ELF-1 (cell line): ENCODE results near the gene AGXT.
A peak's percentile ranks its signal among the peaks of the same experiment; 100 is the strongest.

Experiments
- DNase-seq: peaks from one replicate; pipeline ENCODE4 v3.0.0-alpha.2; 2016; ENCODE audit warnings: low read depth, low spot score

The AGXT gene

GRCh38 chr2:240885566-240885965 is 16.9 kb downstream of the AGXT start:
- no peak for DNase-seq

DNA sequence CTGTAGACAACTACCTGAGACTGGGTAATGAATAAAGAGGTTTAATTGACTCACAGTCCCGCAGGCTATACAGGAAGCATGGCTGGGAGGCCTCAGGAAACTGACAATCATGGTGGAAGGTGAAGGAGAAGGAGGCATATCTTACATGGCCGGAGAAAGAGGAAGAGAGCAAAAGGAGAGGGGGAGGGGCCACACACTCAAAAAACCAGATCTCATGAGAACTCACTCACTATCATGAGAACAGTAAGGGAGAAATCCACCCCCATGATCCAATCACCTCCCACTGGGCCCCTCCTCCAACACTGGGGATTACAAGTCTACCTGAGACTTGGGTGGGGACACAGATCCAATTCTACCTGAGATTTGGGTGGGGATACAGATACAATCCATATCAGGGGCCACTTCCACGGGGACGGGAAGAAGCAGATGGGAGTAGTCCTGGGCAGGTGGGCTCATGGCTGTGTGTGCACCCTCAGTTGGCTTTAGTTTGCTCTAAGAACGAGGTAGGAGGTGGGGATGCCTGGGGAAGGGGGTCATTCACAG is 17.5 kb downstream of the AGXT start:
- no peak for DNase-seq

DNA sequence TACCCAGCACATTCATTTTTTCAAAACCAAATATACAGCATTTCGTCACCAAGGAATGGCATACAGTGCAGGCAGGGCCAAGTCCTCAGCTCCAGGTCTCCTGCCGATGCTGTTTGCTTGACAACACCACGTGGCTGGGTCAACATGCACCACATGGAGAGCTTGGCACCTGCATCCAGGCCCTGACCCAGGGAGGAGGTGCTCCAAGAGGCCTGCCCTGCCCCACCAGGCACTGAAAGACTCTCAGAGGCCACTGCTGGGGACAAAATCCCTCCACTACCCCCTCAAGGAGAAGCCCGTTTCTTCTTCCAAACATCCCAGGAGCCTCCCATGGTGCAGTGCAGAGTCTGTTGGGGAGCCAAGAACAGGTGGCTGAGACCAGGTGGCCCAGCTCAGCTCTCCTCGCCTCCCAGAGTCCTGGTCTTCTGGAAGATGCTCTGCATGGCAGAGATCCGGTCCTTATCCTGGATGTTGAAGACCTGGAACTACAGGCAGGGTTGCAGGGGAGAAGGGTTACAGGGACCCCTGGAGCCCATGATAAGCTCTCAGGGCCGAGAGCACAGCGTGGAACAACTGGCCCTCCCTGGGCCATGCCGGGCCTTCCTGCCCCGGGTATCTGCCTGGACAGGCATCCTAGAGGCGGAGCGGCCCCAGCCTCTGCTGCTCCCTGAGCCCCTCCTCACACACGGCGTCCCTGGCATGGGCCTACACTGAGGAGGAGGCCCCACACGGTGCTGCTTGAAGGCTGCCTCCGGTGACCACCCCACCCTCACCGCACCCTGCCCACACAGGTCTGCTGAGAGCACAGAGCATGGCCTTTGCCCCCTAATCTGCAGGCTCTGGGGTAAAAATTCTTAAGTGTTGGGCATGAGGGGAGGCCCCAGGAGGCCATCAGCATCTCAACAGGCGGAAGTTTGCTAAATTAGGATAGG is 18.3 kb downstream of the AGXT start:
- DNase-seq: no peak

DNA sequence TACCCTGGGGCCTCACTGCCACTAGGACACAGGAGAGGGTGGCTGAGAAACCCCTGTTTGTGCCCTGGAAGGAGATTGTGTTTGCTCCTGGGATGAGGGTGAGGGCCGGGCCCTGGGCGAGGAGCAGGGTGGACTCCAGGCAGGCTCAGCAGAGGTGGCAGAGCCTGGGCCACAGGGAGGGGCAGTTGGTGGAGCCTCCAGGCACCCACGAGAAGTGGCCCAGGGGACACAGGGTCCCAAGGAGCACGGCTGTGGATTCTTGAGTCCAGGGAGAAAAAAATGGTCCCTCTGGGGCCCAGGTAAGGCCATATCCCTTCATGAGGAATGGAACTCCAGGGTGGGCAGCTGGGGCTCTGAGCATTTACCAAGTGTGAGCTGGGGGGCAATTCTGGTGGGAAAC is 19.0 kb downstream of the AGXT start:
- no peak for DNase-seq

DNA sequence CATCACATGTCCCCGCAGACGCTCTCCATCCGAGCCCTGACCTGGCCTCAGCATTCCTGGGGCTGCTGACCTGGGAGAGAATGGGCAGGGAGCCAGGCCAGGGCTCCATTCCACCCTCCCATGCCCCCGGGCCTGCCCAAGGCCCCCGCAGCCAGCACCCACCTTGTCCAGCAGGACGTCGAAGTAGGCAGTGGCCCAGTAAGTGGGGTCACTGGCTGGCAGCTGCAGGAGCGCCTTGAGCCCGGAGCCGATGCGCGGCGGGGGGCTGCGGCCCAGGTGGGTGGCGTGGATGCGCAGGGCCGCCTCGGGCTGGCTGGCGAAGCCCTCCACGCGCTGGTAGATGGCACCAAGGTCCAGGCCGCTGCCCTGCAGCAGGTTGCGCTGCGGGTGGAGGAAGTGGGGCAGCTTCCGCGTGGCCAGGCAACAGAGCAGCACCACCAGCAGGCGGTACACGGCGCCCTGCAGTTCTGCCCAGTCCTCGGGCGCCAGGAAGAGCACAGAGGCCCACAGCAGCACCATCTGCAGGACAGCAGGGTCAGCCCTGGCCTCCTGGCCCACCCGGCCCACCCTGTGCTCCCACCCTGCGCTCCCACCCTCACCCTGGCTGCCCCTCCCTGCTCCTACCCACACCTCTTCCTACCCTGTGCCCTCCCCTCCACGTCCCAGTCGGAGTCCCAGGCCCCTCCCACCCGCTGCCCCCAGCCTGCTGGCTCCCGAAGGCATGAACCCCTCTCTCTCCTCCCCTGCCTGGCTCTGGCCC is 19.7 kb downstream of the AGXT start:
- DNase-seq: no peak

GRCh38 chr2:240888890-240889573 is 20.4 kb downstream of the AGXT start:
- DNase-seq: no peak

GRCh38 chr2:240889601-240890560 is 21.3 kb downstream of the AGXT start:
- no peak for DNase-seq

DNA sequence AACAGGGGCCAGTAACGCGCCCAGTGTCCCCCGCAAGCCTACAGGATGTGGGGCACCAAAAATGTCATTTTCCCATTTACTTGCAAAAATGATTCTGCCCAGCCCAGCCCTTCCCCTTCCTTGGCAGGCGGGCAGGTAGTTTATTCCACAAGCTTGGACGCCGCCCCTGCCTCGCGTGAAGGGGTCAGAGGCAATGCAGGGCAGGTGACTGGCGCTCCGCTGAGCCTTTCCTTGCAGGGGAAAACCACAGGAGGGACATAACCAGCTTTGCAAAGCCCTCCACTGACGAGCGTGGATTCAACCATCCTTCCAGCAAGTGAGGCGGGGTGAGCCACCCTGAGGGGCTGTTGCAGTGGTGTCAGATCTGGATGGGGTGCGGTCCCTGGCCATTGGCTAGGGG is 22.1 kb downstream of the AGXT start:
- no peak for DNase-seq

DNA sequence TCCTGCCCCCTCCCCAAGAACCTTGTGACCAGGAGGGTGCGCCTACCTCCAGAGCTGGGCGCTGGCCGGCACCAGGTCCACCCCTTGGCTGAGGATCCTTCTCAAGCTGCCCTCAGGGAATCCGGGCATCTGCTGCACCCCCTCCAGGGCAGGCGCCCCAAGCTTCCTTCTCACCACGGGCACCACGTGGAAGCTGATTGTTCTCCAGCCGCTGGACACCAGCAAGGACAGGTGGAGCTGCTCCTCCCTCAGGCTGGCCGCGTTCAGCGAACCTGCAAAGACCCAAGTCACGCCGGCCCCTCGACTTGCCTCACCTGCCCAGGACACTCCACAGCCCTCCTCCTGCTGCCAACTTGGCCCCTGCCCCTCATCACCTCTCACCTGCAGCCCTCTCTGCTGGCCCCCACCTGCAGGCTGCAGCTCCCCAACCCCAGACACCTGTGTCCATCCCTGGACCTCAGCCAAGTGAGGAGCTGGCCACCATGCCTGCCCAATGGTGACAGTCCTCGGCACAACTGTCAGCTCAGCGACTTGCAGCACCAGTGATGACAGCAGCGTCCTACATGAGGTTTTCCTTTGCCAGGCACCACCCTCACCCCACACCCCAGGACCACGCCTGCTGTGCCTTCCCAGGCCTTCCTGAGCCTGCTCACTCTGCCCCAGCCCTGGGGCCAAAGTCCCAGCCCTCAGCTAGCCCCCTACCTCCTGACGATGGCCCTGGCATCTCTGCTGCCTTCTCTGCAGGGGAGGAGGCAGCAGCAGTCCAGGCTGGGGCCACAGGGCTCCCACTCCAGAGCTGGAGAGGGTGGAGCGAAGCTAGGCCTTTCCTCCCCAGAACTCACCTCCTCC is 23.1 kb downstream of the AGXT start:
- DNase-seq: no peak

- no peak for DNase-seq
Measured at GRCh38 chr2:240892356-240892755, 23.7 kb downstream of the AGXT start.

GRCh38 chr2:240892925-240893324 is 24.3 kb downstream of the AGXT start:
- DNase-seq: no peak

- peak; percentile 82 for DNase-seq
Measured at GRCh38 chr2:240893363-240893844, 24.8 kb downstream of the AGXT start.

GRCh38 chr2:240894006-240894405 is 25.4 kb downstream of the AGXT start:
- no peak for DNase-seq

GRCh38 chr2:240894836-240895558 is 26.4 kb downstream of the AGXT start:
- no peak for DNase-seq

- DNase-seq: peak; percentile 53
Measured at GRCh38 chr2:240895656-240896388, 27.2 kb downstream of the AGXT start, which contains the start of gene MAB21L4. Gene MAB21L4 (minus strand): TSS chr2:240896156. CDS start chr2:240895997, 159 bp downstream.

- DNase-seq: no peak
Measured at GRCh38 chr2:240896394-240896793, 27.8 kb downstream of the AGXT start.

DNA sequence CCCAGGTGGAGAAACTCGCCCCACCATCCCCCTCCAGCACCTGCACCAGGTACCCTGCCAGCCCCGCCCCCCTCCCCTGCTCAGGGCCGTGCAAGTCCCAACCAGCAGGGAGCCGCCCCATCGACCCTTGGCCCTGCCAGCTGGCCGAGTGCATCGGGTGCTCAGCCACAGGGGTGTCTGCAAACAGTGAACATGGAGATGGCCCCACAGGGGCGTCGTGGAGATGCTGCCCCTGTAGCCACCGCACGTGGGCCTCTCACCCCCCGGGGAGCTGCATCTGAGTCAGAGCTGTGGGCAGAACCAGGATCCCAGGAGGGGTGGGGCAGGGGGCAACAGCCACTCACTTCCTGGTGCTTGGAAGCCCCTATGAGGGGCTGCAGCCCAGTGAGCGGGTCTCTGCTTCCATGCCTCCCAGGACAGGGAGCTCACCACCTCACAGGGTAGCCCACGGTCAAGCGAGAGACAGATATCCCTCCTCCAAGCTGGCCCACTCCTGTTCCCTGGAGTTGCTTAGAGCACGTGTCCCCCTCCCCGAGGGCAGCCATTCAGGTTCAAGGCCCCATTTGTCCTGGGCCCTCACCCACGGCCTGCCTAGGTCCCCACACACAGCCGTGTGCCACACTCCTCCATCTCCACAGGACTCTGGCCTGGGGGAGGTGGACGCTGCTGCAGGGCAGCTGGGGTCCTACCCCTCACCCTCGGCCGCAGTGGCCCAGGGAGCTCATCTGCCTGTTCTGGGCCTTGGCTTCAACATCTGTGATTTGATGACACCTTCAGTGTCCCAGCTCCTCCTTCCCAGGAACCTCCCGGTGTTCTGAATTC is 28.5 kb downstream of the AGXT start:
- DNase-seq: no peak
